Activated CD4-positive, alpha-beta memory T cell treated with anti-CD3 and anti-CD28 coated beads, Interleukin-2, amount 10 ng/mL, durations not matched to agents 7 days and 5 days (primary cell): Measurements from ENCODE around the gene PSENEN. TPM values are rescaled to one million over a fixed set of nuclear protein-coding genes. Genes with fewer than 3 reads are reported as not detected.

Experiments
- CTCF ChIA-PET: fragments of 350-600 bp; sonication (Branson Sonifier 250); formaldehyde crosslinking; loops from one replicate; lab custom pipeline; 2021; ENCODE audit warnings: antibody characterized with exemption, inconsistent platforms; lab: Charles Lee
- POLR2A ChIA-PET: fragments of 350-600 bp; sonication (Branson Sonifier 250); formaldehyde crosslinking; loops from one replicate; lab custom pipeline; 2021; ENCODE audit warnings: antibody characterized with exemption; lab: Charles Lee
- DNase-seq: peaks from one replicate; pipeline ENCODE4 v3.0.0-alpha.2; 2020
- H3K27ac Mint-ChIP-seq: one replicate; pipeline ENCODE4 v1.8.0; 2021; ENCODE audit warnings: mild to moderate bottlenecking, mixed read lengths
- H3K27me3 Mint-ChIP-seq: one replicate; pipeline ENCODE4 v1.8.0; 2021; ENCODE audit warnings: mixed read lengths
- H3K36me3 Mint-ChIP-seq: one replicate; pipeline ENCODE4 v1.8.0; 2021; ENCODE audit warnings: low read depth, mixed read lengths
- H3K4me1 Mint-ChIP-seq: one replicate; pipeline ENCODE4 v1.8.0; 2021; ENCODE audit warnings: mixed read lengths
- H3K4me3 Mint-ChIP-seq: one replicate; pipeline ENCODE4 v1.8.0; 2021; ENCODE audit warnings: mild to moderate bottlenecking, mixed read lengths
- H3K9me3 Mint-ChIP-seq: one replicate; pipeline ENCODE4 v1.8.0; 2021; ENCODE audit warnings: mixed read lengths
- total RNA-seq, 2 experiments: library from RNA; stranded (reverse); gene quantifications; one replicate each; pipeline ENCODE4 v1.2.3, GENCODE V29; 2021

The PSENEN gene
- 10 to 100 TPM; 48.1 to 51.3 TPM for total RNA-seq

GRCh38 chr19:35745328-35746086, at the start of gene PSENEN, which contains the start of gene U2AF1L4:
Gene PSENEN (plus strand): TSS chr19:35745651. CDS start chr19:35745931, 280 bp downstream.
Gene U2AF1L4 (minus strand): TSS chr19:35745418. CDS start chr19:35745391, 27 bp downstream.
- ChIA-PET POLR2A (interaction anchor here (0.6 to 5.4 kb wide), 14 partner anchors 7 to 600 kb away, joined by 3 to 46 read pairs (median 8); partner anchors contain the start of genes COX6B1, HSPB6 and KMT2B), CTCF (interaction anchor here (0.8 to 2.0 kb wide), 9 partner anchors 27 to 604 kb away, joined by 3 to 10 read pairs (median 4); partner anchors contain the start of gene COX6B1)
- peaks cover 66% of the 10 kb centered on the region for H3K4me1 Mint-ChIP-seq
- peaks cover 21% of the 10 kb centered on the region for H3K36me3 Mint-ChIP-seq
- no peaks in the 10 kb centered on the region for H3K9me3 Mint-ChIP-seq
- DNase-seq: peak; percentile 98
- H3K4me3 Mint-ChIP-seq: peak within 1 kb of the TSS; percentile 95
- peak within 1 kb of the TSS; percentile 99 for H3K27ac Mint-ChIP-seq
- H3K27me3 Mint-ChIP-seq: no peaks in the 10 kb centered on the region

- CTCF ChIA-PET: interaction anchor here (0.6 to 6.9 kb wide), 5 partner anchors 16 to 235 kb away, joined by 4 to 131 read pairs (median 5); partner anchors contain the start of gene LIN37
Observed at GRCh38 chr19:35695895-35696422, 49.5 kb upstream of the PSENEN start.

GRCh38 chr19:35696835-35697234, 48.6 kb upstream of the PSENEN start:
- no peaks in the 10 kb centered on the region for H3K9me3 Mint-ChIP-seq
- no peaks in the 10 kb centered on the region for H3K36me3 Mint-ChIP-seq
- no peak for DNase-seq
- no peak overlapping the region for H3K27ac Mint-ChIP-seq
- no peaks in the 10 kb centered on the region for H3K27me3 Mint-ChIP-seq
- no peak overlapping the region for H3K4me3 Mint-ChIP-seq
- CTCF ChIA-PET: interaction anchor here (0.8 to 6.9 kb wide), 4 partner anchors 15 to 234 kb away, joined by 3 to 131 read pairs (median 4); no protein-coding TSS in a partner anchor
- POLR2A ChIA-PET: interaction anchor here (1.1 to 6.9 kb wide), 4 partner anchors 10 to 43 kb away, joined by 3 to 141 read pairs (median 7); no protein-coding TSS in a partner anchor
- H3K4me1 Mint-ChIP-seq: peaks cover 19% of the 10 kb centered on the region

More at GRCh38 chr19:35695895-35696422, 49.5 kb upstream of the PSENEN start:
- no peak overlapping the region for H3K4me3 Mint-ChIP-seq
- no peak overlapping the region for H3K27ac Mint-ChIP-seq
- no peak for DNase-seq
- no peaks in the 10 kb centered on the region for H3K36me3 Mint-ChIP-seq
- no peaks in the 10 kb centered on the region for H3K27me3 Mint-ChIP-seq
- no peaks in the 10 kb centered on the region for H3K9me3 Mint-ChIP-seq
- peaks cover 19% of the 10 kb centered on the region for H3K4me1 Mint-ChIP-seq
- POLR2A ChIA-PET: interaction anchor here (1.1 to 6.9 kb wide), 4 partner anchors 11 to 44 kb away, joined by 3 to 141 read pairs (median 7); no protein-coding TSS in a partner anchor

- no peaks in the 10 kb centered on the region for H3K27me3 Mint-ChIP-seq
- POLR2A ChIA-PET: interaction anchor here (0.6 to 5.6 kb wide), 13 partner anchors 8 to 940 kb away, joined by 3 to 160 read pairs (median 4); partner anchors contain the start of genes COX6B1, HSPB6, KMT2B and LIN37
Observed at GRCh38 chr19:35702223-35703012, 43.0 kb upstream of the PSENEN start.

GRCh38 chr19:35703343-35703742, 42.1 kb upstream of the PSENEN start:
- Mint-ChIP-seq H3K27me3 (no peaks in the 10 kb centered on the region), H3K4me1 (peaks cover 18% of the 10 kb centered on the region), H3K27ac (no peak overlapping the region), H3K4me3 (peak overlapping the region; percentile 90), H3K36me3 (peaks cover under 1% of the 10 kb centered on the region), H3K9me3 (no peaks in the 10 kb centered on the region)
- DNase-seq: no peak
- CTCF ChIA-PET: interaction anchor here (1.5 to 3.5 kb wide), 6 partner anchors 9 to 228 kb away, joined by 3 to 57 read pairs (median 6); partner anchors contain the start of gene COX6B1
- POLR2A ChIA-PET: interaction anchor here (0.7 to 5.6 kb wide), 6 partner anchors 9 to 42 kb away, joined by 3 to 160 read pairs (median 16); partner anchors contain the start of genes KMT2B, PSENEN and U2AF1L4

More at GRCh38 chr19:35702223-35703012, 43.0 kb upstream of the PSENEN start:
- DNase-seq: peak; percentile 97
- Mint-ChIP-seq H3K9me3 (no peaks in the 10 kb centered on the region), H3K4me3 (peak overlapping the region; percentile 90), H3K36me3 (no peaks in the 10 kb centered on the region), H3K27ac (peak overlapping the region; percentile 98), H3K4me1 (peaks cover 19% of the 10 kb centered on the region)
- CTCF ChIA-PET: interaction anchor here (0.6 to 3.5 kb wide), 11 partner anchors 8 to 229 kb away, joined by 3 to 57 read pairs (median 4); partner anchors contain the start of genes COX6B1 and LIN37

GRCh38 chr19:35704218-35704617, 41.2 kb upstream of the PSENEN start, which contains the start of gene ZBTB32:
Gene ZBTB32 (plus strand): TSS chr19:35704558. CDS start chr19:35714627, 10,069 bp downstream.
- Mint-ChIP-seq H3K27me3 (no peaks in the 10 kb centered on the region), H3K27ac (no peak within 1 kb of the TSS), H3K9me3 (no peaks in the 10 kb centered on the region), H3K4me1 (peaks cover 22% of the 10 kb centered on the region), H3K36me3 (peaks cover 3% of the 10 kb centered on the region), H3K4me3 (no peak within 1 kb of the TSS)
- ChIA-PET CTCF (interaction anchor here (0.7 to 3.5 kb wide), 3 partner anchors 9 to 41 kb away, joined by 3 to 57 read pairs (median 4); no protein-coding TSS in a partner anchor), POLR2A (interaction anchor here (0.9 to 5.6 kb wide), 2 partner anchors 9 to 11 kb away, joined by 3 to 160 read pairs; no protein-coding TSS in a partner anchor)
- no peak for DNase-seq

- no peaks in the 10 kb centered on the region for H3K9me3 Mint-ChIP-seq
- peaks cover 46% of the 10 kb centered on the region for H3K4me1 Mint-ChIP-seq
- no peak for DNase-seq
- POLR2A ChIA-PET: interaction anchor here (1.0 to 1.4 kb wide), 2 partner anchors 10 to 36 kb away, joined by 3 to 6 read pairs; partner anchors contain the start of genes KMT2B, PSENEN and U2AF1L4
- H3K27ac Mint-ChIP-seq: peak overlapping the region; percentile 4
- peaks cover 3% of the 10 kb centered on the region for H3K36me3 Mint-ChIP-seq
- H3K4me3 Mint-ChIP-seq: no peak overlapping the region
- no peaks in the 10 kb centered on the region for H3K27me3 Mint-ChIP-seq
- CTCF ChIA-PET: interaction anchor here (10.3 kb wide), 1 partner anchor 11 kb away, joined by 131 read pairs; no protein-coding TSS in a partner anchor
Observed at GRCh38 chr19:35708391-35708790, 37.1 kb upstream of the PSENEN start.

- Mint-ChIP-seq H3K36me3 (peaks cover 26% of the 10 kb centered on the region), H3K27ac (peak overlapping the region; percentile 99), H3K27me3 (no peaks in the 10 kb centered on the region), H3K4me1 (peaks cover 64% of the 10 kb centered on the region), H3K9me3 (no peaks in the 10 kb centered on the region), H3K4me3 (peak overlapping the region; percentile 64)
- ChIA-PET CTCF (interaction anchor here (0.7 to 10.3 kb wide), 10 partner anchors 9 to 242 kb away, joined by 3 to 131 read pairs (median 5); partner anchors contain the start of genes COX6B1, LIN37, PSENEN and U2AF1L4), POLR2A (interaction anchor here (0.8 to 6.8 kb wide), 15 partner anchors 8 to 283 kb away, joined by 3 to 160 read pairs (median 7); partner anchors contain the start of genes COX6B1, HAUS5, IGFLR1 and LIN37)
- peak; percentile 72 for DNase-seq
Observed at GRCh38 chr19:35710784-35711723, 34.4 kb upstream of the PSENEN start.

- DNase-seq: peak; percentile 85
- peaks cover 69% of the 10 kb centered on the region for H3K4me1 Mint-ChIP-seq
- H3K27me3 Mint-ChIP-seq: no peaks in the 10 kb centered on the region
- H3K36me3 Mint-ChIP-seq: peaks cover 33% of the 10 kb centered on the region
- ChIA-PET POLR2A (interaction anchor here (0.7 to 6.8 kb wide), 19 partner anchors 9 to 218 kb away, joined by 3 to 160 read pairs (median 5); partner anchors contain the start of genes COX6B1, HAUS5, IGFLR1 and LIN37), CTCF (interaction anchor here (1.2 to 10.3 kb wide), 7 partner anchors 10 to 218 kb away, joined by 3 to 131 read pairs (median 8); partner anchors contain the start of genes COX6B1 and LIN37)
- peak overlapping the region; percentile 92 for H3K4me3 Mint-ChIP-seq
- no peaks in the 10 kb centered on the region for H3K9me3 Mint-ChIP-seq
- peak overlapping the region; percentile 99 for H3K27ac Mint-ChIP-seq
Observed at GRCh38 chr19:35712567-35713505, 32.6 kb upstream of the PSENEN start.
